KG1 (cell line): ENCODE measurements around the gene DOCK2.

ENCODE experiments used
- DNase-seq: peaks from one replicate; lab custom pipeline; 2025; lab: John Stamatoyannopoulos, UW

DOCK2 gene

GRCh38 chr5:169988947-169989346 is 351.9 kb downstream of the DOCK2 start:
- no peak for DNase-seq

- no peak for DNase-seq
These were observed 352.3 kb downstream of the DOCK2 start for GRCh38 chr5:169989365-169989764.

GRCh38 chr5:169991115-169991869 is 354.2 kb downstream of the DOCK2 start:
- no peak for DNase-seq

- no peak for DNase-seq
These were observed 355.9 kb downstream of the DOCK2 start for GRCh38 chr5:169992789-169993484.

- no peak for DNase-seq
These were observed 356.4 kb downstream of the DOCK2 start for GRCh38 chr5:169993485-169993790.

- no peak for DNase-seq
These were observed 360.7 kb downstream of the DOCK2 start for GRCh38 chr5:169997798-169998197.

- no peak for DNase-seq
These were observed 362.5 kb downstream of the DOCK2 start for GRCh38 chr5:169999621-170000020.

- no peak for DNase-seq
These were observed 363.1 kb downstream of the DOCK2 start for GRCh38 chr5:170000155-170000554.

GRCh38 chr5:170006021-170006420 is 368.9 kb downstream of the DOCK2 start:
- no peak for DNase-seq

- DNase-seq, result no peak
These were observed 371.3 kb downstream of the DOCK2 start for GRCh38 chr5:170008376-170008775.

- no peak for DNase-seq
These were observed 373.5 kb downstream of the DOCK2 start for GRCh38 chr5:170010595-170010994.

GRCh38 chr5:170011751-170012150 is 374.7 kb downstream of the DOCK2 start:
- no peak for DNase-seq

- DNase-seq, result no peak
These were observed 375.5 kb downstream of the DOCK2 start for GRCh38 chr5:170012622-170013021.

GRCh38 chr5:170020423-170020822 is 383.3 kb downstream of the DOCK2 start:
- no peak for DNase-seq

- DNase-seq, result no peak
These were observed 384.4 kb downstream of the DOCK2 start for GRCh38 chr5:170021506-170021905.

GRCh38 chr5:170025853-170026252 is 388.8 kb downstream of the DOCK2 start:
- DNase-seq, result no peak

- no peak for DNase-seq
These were observed 391.0 kb downstream of the DOCK2 start for GRCh38 chr5:170028124-170028523.

GRCh38 chr5:170034231-170034630 is 397.2 kb downstream of the DOCK2 start:
- no peak for DNase-seq

GRCh38 chr5:170038241-170038640 is 401.2 kb downstream of the DOCK2 start:
- DNase-seq, result no peak

GRCh38 chr5:170039830-170040229 is 402.8 kb downstream of the DOCK2 start:
- no peak for DNase-seq

- DNase-seq, result no peak
These were observed 409.2 kb downstream of the DOCK2 start for GRCh38 chr5:170046241-170046640.

GRCh38 chr5:170049713-170050112 is 412.6 kb downstream of the DOCK2 start:
- DNase-seq, result no peak

GRCh38 chr5:170053896-170054295 is 416.8 kb downstream of the DOCK2 start:
- no peak for DNase-seq

- DNase-seq, result no peak
These were observed 418.5 kb downstream of the DOCK2 start for GRCh38 chr5:170055606-170056005.
